GM21528 (cell line): ENCODE data around the gene AXIN2.

Source experiments
- ATAC-seq: cut with Tn5 transposase; IDR thresholded peaks from one replicate; pipeline ENCODE4 v1.9.1; 2021; ENCODE audit warnings: mild to moderate bottlenecking, moderate library complexity; ENCODE audit not compliant: unreplicated experiment, low FRiP score

Gene AXIN2

DNA sequence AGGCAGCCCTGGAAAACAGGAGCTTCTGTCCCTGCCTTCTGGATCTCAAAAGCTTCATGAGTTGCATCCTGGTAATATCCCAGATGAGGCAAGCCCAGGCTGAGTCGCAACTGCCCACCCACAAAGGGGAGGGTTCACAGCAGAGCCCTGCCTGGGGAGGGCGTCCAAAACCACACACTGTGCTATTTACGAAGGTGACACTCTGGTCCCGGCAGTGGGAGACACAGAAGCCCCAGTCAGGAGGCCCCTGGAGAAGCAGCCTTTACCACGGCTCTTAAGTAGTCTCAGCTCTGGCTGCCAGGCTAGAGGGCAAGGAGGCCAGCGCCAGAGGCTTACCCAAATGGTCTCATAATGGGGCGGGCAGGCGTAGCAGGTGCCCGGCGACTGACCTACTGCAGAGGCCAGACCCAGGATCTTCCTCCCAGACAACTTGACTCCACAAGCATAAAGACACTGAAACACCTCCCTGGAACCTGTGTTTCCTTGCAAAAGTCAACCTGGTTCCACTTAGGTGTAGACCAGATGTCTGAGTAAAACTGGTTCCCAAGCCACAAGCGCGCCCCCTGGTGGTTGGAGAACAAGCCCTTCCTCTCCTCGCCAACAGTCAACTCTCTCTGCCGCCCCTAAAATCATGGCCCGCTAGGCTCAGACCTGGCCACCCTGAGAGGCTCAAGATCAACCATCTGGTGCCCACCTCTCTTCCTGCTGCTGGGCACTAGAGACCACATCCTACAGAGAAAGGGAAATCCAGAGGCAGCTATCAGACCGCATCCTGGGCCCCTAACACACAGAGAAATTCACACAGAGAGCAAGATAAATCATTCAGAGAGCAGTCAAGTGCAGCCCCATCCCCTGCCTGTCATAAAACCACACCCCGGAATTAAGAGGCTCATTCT lies 5.2 kb downstream of the AXIN2 start:
- ATAC-seq, result peak; percentile 39

DNA sequence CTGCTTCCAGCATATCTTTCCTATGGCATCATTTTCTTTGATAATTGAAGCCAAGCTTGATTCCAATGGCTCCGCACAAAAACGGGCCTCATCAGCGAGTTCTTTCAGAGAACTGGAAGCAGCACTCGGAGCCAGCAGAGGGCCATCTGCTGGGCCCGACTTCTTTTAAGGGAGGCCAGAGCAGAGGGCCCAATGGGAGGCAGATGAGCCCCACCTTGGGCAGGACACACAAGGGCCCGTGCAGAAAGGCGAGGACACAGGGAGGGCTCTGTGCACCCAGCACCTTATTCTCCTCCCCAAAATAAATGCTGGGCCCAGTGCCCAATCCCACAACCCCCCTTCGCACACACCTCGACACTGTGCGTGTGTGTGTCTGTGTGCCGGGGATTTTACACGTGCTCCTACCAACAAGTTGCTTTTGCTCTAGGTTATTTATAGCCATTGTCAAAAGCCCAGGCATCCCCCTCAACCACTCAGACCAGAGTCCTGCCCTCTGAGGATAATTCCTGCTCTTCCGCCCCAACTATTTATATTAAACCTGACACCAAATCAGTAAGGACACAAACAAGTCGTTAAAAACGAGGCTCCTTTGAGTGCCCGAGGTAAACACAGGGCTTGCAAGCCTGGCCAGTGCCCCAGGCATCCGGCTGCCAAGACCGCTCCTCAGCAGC lies 6.8 kb downstream of the AXIN2 start:
- no peak for ATAC-seq

DNA sequence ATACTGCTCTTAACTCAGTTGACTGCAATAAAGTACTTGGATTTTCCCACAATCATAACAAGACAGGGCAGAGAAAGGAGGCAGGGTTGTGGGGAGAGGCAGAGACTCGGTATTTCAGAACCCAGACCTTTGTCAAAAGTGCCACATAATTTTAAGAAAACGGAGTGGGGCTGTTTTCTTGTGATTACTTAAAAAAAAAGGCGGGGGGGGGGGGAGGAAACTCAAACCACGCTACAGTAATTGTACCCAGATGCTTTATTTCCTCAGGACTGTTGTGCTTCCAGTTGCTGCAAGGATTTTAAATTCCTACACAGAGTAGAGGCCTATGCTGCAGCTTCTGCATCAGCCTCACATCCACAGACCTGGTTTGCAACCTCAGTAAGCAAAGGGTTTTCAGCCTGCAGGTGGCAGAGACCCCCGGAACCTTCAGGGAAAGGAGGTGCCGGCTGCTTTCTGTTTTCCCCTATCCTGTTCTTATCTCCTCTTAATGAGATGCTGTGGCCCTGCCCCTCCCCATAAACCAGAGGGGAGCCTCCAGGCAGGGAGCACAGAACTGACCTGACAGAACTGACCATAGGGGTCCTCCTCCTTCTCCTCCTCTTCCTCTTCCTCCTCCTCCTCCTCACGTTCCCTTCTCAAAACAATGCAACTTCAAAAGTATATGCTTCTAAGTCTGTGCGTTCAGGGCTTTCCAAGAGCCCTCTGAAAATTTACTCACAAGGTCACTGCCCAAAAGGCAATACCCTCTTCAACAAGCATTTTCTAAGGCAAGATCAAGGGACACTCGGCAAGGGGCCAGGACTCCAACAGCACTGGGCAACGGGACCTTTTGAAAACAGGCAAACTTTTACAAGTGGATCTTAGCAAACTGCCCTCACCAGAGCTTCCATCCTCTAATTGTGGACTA lies 7.5 kb downstream of the AXIN2 start:
- ATAC-seq, result no peak

DNA sequence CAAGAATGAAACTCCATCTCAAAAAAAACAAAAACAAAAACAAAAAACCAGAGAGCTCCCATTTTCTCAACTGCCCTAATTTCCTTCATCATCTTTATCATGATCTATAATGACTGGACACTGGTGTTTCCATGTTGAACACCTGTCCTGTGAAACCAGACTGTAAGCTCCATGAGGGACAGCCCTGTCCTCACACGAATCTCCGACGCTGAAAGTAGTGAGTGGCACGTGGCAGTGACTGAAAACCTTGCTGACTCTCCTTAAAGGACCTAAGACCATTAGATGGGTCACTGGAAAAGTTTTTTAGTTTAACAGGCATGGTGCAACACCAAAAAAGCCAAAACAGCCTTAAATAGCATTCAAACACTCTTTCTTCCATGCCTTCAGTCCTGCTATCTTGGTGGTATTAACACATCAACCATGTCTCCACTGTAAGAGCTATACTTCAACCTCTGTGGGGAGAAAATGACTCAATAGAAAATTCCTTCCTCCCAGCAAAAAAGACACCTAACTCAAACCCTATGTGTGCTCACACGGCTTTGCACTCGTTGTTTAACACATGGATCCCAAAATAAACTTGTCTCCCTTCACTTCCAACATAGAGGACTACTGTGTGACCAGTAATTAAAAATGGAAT lies 8.3 kb downstream of the AXIN2 start:
- no peak for ATAC-seq

DNA sequence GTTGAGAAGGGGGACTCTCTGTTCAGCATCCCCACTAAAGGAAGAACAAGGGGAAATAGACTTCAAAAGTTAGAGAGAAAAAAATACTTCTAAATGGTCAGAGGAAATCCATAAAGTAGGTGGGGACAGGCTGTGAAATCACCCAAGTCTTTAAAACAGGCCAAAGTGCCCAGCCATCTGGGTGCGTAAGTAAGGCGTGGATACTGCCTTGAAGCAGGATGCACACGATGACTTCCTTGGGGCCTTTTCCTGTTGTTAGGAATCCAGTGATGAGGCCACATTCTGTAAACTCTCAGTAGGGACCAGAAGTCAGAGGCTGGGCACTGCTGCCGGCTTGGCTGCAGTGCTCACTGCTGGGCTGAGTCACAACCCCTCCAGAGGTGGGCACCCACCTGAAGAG lies 9.2 kb downstream of the AXIN2 start:
- ATAC-seq, result no peak

DNA sequence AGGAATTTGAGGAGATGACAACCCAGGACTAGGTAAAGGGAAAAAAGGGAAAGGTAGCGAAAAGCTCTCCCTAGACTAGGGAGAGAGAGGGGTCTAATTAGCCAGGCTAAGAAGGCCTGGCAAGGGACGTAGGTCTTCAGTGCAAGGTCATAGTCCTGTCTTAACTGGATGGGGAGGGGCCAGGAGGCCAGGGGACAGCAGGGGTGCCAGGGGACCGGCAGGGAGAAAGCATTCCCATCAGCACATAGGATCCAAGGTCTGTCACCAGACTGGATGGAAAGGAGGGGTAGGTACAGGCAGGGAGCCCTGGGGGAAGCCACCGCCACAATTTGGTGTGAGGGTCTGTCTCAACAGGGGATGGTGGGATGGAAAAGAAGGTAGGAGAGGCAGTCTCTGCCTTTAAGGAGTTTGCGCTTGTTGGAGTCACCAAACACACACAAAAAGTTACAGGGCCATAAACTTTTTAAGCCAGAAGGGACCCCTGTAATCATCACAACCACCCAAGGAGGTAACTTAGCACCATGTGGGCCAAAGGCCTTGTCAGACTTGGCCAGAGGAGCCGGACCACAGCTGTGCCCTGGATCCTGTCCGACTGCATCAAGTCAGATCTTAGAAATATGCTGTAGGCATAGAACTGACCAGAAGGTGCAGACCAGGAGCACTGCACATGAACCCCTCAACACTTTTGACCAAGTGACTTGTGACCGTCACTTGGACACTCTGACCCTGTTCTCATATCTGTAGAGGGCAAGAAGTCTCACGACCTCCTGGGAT lies 10.0 kb downstream of the AXIN2 start:
- no peak for ATAC-seq

DNA sequence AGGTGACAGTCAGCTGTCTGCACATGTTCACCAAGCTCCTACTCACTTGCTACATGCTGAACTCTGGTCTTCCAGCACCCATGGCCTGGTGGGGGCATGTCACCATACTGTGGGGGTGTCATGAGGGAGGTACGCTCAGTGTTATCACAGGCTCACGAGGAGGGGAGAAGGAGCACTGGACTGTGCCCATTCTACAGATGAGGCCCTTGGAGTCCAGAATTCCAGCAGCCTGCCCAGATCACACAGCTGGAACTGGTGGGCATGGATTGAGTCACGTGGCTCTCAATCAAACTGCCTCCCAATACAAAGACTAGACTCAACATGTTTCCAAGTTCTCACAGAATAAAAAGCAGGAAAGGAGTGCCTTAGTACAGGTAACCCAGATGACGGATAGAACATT lies 10.7 kb downstream of the AXIN2 start:
- no peak for ATAC-seq

DNA sequence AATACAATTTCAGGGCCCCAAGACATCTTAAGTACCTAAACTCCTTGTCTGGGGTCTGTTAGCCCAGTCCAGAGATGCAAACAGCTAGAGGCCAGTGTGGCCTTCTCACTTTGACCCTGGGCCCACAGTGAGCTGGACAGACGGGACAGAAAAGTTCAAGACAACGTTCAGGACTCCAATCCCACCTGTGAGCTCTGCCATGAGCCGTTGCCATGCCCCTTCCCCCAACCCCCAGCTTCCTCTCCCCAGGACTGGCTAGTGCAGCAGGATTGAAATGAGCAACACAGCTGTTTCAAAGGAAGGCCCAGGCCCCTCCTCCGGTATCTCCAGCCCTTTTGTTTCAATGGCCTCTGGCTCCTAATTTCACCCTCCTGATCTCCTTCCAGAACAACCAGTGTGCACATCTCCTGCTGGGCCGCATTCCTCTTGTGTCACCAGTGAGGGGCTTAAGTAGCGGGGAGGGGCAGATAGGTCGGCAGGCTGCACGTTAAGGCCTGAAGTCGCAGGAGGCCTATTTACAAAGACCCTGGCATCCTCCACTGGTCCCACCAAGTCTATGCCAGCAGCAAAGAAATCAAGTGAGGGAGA lies 11.3 kb downstream of the AXIN2 start:
- ATAC-seq, result no peak

DNA sequence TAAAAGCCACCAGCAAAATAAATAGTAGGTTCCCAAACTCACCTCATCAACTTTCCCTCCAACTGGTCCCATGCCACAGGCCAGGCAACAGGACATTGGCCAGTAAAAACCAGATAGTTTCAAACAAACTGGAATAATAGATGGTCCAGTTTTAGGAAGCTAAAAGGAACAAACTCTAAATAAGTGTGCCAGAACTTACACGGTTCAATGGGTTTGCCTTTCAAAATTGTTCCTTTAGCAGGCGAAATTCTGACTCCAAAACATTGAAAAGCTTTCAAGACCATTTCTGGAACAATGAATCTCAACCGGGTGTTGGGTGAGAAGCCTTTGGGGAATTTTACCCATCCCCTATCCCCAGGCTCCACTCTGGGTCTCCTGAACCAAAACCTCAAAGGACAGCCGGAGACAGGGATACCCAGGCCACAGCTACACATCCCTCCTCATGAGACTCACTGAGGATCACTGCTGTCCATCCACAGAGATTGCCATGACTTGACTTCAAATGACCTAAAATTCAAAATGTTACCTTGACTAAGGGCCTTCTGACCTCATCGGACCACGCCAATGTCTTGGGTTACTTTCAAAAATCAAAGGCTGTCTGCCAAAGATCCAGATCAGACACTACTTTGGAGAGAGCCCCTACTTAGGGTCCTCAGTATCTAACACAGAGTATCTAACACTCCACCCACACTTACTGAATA lies 13.0 kb downstream of the AXIN2 start:
- ATAC-seq, result no peak

DNA sequence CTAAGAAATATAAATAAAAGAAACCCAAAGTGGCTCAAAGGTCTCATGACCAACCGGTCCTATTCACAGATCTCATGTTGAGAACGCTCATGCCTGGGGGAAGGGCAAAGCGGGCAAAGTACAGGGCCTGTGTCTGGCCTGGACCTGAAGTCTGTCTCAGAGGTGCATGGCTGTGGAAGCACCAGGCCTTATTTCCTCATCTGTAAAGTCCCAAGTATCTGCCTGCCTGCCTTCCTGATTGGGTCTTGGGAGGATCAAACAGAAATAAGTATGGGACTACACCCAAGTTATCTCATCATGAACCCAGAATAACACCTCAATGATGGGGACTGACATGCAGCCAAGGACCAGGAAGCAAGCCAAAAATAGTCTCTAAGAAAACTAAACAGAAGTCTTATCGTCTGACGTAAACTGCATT lies 14.2 kb downstream of the AXIN2 start:
- ATAC-seq, result no peak

DNA sequence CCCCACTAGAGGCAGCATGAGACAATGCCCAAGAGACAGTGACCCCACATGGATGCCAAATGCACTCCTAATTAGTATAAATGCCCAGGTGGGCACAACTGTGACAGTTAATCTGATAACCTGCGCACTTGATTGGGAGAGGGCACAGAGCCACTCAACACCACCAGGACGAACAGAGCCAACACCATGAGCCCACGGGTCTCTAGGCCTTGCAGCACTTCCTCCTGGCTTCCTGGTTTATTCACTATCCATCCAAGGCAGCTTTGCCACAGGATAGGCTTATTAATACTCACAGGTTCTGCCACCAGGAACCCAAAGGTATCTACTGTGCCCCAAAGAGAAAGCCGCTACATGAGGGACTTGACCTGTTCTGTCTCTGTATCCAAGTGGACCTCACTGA lies 14.9 kb downstream of the AXIN2 start:
- ATAC-seq, result no peak

DNA sequence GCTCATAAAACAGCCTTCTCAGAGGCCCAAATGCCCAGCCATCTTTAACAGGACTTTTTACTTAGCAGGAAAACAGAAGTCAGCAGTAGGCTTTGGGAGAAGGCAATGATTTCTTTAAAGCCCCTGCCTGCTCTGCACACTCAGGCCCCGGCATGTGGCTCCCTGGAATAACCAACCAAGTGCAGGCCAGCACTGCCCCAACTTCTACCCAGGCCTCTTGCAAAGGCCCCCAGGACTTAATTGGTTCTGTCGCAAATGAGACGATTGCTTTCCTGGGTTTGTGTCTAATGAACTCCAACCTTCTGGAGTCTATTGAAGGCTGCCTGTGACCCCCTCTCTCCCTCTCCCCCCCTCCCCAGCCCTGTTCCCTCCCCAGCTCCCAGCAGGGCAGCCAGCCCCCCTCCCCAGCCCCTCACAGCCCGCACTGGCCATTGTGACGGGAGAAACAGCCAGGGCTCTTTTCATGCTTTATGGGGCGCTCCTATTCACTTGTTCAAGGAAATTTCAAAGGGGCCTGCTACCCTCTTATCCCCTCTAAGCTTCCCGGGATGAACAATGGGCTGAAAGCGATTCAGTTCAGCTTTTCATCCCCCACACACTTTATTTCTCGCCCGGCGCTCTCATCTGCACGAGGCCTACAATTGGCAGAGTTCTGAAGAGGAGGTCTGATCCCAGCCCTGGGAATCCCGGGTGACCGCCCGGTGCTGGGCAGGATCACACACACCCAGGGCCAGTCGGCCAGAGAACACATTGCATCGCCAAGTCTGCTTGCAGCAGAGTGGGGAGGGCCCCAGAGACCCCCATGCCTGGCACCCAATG lies 15.5 kb downstream of the AXIN2 start:
- no peak for ATAC-seq

DNA sequence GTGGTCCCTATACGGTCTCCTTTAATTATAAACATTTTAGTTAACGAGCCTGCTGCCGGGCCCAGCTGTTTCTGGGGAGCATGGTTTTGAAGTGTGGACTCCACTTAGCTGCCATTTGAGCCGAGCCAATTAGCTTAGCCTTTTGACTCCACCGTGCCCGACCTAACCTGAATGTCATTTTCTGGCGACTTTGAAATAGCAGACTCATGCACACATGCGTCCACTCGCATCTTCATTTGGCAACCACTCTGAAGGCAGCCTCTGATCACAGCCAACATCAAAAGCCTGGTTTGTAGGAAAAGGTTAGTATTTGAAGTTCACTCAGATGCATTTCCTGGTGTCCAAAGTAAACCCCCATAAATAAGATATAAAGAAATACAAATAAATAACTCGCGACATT lies 16.8 kb downstream of the AXIN2 start:
- ATAC-seq, result no peak

DNA sequence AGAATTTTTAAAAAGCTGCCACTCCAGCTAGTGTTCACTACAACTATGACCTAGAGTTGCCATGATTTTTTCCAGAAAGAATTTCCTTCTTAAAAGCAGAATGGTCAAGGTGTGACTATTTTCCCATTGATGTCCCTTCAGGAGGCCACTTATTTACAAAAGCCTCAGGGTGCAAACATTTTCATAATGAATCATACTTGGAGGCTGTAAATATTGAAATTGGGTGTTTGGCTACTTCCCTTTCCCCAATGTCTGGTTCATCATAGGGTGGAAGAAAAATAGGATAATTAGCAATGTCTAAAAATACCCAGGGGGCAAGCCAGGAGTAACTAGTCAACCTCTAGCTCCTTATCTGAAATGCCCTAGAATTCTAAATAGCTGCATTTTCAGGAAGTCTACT lies 18.8 kb downstream of the AXIN2 start:
- no peak for ATAC-seq

DNA sequence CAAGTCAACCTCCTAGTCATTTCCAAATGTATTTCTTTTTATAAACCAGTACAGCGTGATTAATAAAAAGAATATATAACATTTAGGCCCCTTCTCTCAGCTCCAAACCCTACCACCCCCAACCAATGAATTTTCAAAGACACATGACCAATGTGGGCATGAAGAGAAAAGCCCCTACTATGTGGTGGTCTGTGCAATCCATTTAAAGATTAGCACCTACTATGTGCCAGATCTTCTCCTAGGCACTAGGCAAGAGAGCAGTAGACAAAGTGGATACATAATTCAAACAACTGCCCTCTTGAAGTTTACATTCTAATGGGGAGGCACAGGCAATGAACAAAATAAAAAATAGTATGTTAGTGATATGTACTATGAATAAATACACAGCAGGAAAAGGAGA lies 19.4 kb downstream of the AXIN2 start:
- no peak for ATAC-seq

DNA sequence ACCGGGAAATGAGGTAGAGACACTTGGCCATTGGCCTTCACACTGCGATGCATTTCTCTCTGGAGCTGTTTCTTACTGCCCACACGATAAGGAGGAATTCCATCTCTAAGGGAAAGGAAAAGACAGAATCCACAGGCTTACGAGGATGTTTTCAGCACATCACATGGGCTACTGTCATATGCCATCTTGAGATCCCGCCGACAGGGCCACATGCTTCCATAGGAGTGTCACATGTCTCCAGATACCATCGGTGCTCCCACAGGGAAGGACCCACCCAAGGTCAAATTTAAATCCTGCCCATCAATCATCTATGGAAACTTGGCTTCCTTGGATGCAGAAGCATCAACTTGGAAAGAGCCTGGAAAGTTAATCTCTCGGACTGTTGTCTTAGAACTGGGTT lies 20.0 kb downstream of the AXIN2 start:
- ATAC-seq, result no peak

DNA sequence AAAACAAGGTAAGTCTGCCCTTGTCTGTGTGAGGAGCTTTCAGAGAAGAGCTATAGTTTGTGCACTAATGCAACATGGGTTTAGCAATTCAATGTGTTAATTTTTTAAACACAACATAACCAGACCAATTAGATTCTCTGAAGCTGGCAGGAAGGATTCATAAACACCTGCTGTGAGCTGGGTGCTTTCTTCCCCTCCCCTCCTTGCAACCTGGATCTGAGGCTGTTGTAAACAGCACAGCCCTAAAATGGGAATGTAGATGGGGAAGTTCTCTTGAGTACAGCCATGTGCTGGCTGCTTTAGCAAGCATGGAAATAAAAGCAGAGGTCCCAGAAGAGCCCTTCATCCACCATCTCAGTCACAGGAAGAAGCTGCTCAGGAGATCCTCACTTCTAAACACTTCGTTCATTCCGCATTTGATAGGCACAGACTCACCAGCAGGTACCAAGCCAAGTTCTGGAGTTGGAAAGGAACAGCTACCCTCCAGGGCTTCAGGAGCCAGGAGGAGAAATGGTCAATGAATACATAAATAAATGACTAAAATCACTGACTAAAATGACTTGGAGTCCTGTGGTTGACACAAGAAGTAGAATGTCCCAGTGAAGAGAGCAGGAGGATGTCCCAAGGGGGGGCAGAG lies 21.7 kb downstream of the AXIN2 start:
- ATAC-seq, result no peak
